ENCODE measurements around the gene GLUL.

GRCh38 chr1:182339684-182340083 lies 51.9 kb downstream of the GLUL start:
- TF ChIP-seq TAF1 (IDR thresholded peaks at IDR 0.05; ENCODE audit: borderline replicate concordance, insufficient read depth, low read length), result no peak
- no peak for TF ChIP-seq REST (IDR thresholded peaks at IDR 0.05; ENCODE audit: insufficient read depth in 1 of 2, low read depth in 2 of 2, low read length in 2 of 2)
- TF ChIP-seq SIN3A (IDR thresholded peaks at IDR 0.05; ENCODE audit: borderline replicate concordance, insufficient read depth, low read length), result no peak
